NCI-H2107 treated with DMSO at 0.1 percent for 48 hours (cell line): ENCODE data around the gene SMARCB1.

ENCODE experiments used
- DNase-seq: peaks from one replicate; lab custom pipeline; 2025; ENCODE audit not compliant: unreplicated experiment; lab: John Stamatoyannopoulos, UW

SMARCB1 gene

DNA sequence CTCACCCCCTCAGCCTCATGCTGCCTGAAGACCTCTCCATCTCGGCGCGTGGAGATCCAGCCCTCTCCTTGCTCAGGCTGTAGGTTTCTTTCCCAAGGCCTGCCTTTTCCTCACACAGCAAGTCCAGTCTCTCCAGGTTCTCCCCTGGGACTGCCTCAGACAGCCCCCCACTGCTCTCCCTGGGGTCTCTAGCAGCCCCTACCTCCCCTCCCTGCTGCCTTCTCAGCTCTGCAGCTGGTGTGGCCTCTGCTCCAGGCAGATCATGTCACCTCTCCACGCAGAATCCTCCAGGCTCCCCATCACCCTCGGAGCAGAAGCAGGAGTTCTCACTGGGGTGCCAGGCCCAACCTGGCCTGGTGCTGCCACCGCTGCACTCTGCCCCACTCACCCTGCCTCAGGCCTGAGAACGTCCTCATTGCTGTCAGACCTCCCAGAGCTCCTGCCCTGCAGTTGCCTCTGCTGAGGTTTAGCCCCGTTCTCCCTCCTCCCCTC is 15.2 kb downstream of the SMARCB1 start:
- no peak for DNase-seq

GRCh38 chr22:23803001-23803819 is 16.4 kb downstream of the SMARCB1 start:
- no peak for DNase-seq

- DNase-seq = no peak
Observed at GRCh38 chr22:23804781-23805291, 18.1 kb downstream of the SMARCB1 start.

DNA sequence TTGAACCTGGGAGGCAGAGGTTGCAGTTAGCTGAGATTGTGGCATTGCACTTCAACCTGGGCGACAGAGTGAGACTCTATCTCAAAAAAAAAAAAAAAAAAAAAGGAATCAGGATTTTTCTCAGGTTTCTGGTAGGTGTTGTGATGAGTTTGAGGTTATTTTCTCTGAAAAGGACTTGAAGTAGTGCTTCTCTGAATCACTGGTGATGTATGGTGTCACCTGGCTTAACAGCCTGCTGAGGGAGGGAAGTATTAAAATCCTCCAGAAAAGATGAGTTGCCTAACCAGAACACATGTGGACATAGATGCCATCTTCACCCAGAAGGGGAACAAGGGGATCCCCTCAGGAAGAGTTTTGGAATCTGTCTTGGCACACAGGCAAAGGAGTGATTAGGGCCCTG is 20.1 kb downstream of the SMARCB1 start:
- DNase-seq = no peak

DNA sequence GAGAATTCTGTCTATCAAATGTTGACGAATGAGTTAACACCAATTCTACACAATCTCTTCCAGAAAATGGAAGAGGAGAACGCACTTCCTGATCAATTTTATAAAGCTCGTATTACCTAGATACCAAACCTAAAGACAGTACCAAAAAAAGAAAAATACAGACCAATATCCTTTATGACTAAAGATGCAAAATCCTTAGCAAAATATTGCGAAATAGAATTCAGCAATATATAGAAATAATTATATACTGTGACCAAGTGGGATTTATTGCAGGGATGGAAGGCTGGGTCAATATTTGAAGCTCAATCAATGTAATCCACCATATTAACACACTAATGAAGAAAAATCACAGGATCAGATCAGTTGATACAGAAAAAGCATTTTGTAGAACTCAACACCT is 25.6 kb downstream of the SMARCB1 start:
- DNase-seq = no peak

GRCh38 chr22:23815541-23816155 is 28.9 kb downstream of the SMARCB1 start:
- DNase-seq = no peak

- no peak for DNase-seq
Observed at GRCh38 chr22:23816156-23816976, 29.6 kb downstream of the SMARCB1 start.

DNA sequence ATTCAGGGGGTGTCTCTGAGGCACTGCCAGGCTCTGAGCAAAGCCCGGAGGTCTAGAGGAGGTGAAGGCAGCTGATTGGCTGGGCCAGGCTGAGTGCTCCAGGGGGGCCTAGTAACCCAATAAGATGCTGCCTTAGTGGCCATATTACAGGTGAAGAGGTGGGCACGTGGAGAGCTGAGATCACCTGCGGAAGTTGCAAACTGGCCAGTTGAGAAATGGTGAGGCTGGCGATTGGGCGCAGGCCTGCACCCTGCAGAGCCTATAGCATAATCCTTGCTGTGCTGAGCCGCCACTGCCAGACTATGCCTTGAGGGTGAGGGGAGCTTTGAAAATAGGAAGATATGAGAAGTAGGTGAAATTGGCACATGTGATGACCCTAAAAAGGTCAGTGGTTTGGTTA is 30.4 kb downstream of the SMARCB1 start:
- DNase-seq = no peak

DNA sequence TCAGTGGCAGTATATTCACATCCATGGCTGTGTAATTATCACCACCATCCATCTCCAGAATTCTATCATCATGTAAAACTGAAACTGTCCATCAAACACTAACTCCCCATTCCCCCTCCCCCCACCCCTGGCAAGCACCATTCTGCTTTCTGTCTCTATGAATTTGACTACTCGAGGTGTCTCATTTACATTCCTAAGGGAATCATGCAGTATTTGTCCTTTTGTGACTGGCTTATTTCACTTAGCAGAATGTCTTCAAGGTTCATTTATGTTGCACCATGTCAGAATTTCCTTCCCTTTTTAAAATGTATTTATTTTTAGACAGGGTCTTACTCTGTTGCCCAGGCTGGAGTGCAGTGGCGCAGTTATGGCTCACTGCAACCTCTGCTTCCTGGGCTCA is 31.8 kb downstream of the SMARCB1 start:
- no peak for DNase-seq

DNA sequence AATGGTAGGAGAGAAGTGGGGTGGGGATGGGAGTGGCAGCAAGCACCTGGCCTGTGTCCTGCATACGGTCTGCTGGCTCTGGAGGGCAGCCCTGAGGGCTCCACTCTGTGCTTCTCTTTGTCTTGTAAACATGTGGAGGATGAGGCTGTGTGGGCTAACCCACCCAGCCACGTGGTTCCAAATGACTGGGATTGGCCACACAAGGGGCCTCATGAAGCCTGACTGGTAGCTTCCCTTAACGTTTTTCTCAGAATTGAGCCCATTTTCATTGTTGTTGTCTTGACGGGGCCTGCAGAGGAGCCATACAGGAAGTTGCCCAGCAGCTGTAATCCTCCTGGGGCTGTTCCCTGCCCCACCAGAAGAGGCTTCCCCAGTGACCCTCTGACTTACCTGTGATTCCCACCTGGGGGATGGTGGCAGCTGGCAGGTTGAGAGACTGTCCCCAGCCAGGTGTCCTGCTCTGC is 34.0 kb downstream of the SMARCB1 start:
- no peak for DNase-seq

DNA sequence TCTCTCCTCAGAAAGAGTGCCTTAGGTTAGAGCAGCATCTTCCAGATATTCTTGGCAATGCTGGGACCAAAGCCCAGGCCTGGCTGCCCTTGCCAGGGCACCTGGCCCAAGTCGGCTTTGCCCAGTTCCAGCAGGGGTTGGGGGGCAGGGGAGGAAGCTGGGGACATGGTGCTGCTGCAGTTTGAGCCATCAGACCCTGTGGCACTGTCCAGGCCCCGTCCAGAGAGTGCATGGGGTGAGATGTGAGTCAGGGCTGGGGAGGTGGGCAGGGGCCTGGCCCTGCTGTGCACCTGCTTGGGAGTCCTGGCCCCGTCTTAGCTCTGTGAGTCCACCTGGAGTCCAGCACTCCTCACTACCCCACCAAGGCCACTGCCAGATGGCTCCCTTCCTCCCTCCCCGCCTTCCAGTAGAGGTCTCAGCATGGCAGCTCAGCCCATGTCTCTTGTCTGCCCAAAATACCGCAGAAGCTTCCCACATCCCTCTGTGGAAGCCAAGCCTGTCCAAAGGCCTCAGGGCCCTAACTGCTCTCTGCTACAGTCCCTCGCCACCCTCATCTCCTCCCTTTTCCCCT is 35.4 kb downstream of the SMARCB1 start:
- no peak for DNase-seq

DNA sequence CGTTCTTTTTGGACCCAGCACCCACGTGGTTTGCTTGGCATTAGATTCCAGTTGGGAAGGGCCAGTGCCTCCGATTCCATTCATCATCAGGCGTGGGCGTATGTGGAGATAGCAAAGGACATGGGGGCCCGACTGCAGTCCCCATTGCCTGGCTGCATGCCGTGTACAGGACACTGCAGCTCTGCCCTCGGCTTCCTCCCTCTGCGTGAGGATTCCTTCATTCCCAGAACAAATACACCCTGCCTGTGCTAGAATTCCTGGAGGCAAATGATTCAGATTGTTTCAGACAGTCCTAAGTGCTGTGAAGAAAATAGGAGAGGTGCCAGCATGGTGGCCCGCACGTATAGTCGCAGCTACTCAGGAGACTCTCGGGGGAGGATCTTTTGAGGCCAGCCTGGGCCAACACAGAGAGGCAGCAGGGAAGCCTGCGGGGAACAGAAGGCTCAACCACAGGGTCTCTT is 36.6 kb downstream of the SMARCB1 start:
- no peak for DNase-seq

DNA sequence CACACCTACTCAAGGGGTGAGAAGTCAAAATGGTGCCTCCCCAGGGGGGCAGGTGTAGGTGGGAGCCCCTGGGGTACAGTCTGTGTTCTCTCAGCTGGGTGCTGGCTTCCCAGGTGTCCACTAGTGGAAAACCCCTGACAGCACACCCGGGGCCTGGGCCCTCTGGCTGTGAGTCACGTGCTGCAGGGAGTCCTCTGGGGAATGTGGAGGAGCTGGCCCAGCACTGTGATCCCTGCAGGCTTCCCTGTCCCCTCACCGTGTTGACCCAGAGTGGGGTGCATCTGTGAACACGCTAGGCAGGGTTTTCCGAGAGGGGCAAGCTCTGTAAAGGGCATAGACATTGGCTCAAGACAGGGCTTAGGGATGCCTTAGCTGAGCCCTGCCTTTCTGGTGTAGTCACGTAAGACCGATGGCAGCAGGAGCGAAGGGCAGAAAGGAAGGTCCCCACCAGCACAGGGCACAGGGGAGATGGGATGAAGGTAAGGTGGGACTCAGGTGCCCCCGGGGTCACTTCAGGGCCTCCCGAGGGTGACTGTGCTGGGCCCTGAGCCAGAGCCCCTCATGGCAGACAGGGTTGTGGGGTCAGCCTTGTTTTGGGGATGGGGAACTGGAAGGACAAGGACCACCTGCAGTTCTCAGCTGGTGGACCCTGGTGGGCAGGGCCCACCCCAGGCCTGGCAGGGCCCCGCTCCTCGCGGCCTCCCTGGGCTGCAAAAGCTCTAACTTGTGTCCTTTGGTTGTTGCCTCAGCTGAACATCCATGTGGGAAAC is 37.9 kb downstream of the SMARCB1 start:
- no peak for DNase-seq

DNA sequence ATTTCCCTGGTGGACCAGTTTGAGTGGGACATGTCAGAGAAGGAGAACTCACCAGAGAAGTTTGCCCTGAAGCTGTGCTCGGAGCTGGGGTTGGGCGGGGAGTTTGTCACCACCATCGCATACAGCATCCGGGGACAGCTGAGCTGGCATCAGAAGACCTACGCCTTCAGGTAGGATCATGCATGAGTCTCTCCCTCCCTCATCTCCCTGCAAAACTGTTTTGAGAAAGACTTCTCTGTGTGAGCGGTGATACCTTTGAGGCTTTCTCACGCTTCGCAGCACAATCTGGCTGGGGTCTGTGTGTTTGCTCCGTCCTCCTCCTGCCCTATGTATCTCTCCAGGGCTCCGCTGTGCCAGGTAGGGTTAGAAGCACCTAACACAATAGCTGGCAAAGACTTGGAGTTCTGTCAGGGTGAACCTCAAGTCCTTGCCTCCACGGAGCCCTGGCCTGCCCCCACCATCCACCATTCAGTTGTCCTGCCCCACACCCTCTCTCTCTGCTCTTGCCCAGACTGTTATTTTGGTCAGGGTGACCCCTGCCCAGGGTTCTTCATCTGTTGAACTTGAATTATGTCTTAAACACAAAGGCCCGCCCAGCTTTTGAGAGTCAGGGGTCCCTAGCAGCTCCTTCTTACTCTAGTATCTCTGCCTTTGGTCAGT is 38.6 kb downstream of the SMARCB1 start:
- DNase-seq = no peak

DNA sequence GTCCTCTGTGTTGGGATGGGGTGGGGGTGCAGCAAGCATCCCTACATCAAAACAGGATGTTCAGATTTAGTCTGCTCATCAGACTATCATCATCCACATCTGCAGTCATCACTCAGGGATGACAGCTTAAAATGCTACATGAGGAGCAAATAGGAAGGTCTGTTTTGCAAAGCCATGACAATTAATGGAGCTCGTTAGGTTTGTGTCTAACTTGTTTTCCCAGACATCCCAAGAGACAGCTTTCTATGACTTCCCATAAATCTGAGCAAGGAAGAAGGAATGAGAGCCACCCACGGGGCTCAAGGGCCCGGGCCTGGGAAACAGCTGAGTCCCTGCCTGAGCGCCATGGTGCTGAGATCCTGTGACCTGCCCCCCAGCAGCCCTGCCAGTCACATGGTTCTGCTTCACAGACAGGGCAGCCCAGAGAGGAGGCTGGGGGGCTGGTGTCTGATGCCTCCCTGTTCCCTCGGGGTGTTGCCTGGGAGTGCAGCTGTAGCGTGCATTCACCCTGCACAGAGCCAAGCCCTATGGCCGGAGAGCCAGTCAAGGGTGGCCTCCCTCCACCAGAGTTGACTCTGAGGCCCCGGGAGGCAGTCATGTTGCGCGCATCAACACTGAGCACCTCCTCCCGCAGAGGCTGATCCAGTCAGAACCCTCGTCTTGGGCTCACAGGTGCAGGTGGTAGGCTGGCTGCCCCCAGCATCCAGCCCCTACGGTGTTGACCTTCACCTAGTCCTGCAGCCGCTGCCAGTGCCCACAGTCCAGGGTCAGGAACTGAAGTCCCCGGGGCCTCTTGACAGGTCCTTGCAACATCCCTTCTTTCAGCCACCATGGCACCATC is 40.0 kb downstream of the SMARCB1 start:
- no peak for DNase-seq

GRCh38 chr22:23827351-23827995 is 40.7 kb downstream of the SMARCB1 start:
- DNase-seq = no peak

DNA sequence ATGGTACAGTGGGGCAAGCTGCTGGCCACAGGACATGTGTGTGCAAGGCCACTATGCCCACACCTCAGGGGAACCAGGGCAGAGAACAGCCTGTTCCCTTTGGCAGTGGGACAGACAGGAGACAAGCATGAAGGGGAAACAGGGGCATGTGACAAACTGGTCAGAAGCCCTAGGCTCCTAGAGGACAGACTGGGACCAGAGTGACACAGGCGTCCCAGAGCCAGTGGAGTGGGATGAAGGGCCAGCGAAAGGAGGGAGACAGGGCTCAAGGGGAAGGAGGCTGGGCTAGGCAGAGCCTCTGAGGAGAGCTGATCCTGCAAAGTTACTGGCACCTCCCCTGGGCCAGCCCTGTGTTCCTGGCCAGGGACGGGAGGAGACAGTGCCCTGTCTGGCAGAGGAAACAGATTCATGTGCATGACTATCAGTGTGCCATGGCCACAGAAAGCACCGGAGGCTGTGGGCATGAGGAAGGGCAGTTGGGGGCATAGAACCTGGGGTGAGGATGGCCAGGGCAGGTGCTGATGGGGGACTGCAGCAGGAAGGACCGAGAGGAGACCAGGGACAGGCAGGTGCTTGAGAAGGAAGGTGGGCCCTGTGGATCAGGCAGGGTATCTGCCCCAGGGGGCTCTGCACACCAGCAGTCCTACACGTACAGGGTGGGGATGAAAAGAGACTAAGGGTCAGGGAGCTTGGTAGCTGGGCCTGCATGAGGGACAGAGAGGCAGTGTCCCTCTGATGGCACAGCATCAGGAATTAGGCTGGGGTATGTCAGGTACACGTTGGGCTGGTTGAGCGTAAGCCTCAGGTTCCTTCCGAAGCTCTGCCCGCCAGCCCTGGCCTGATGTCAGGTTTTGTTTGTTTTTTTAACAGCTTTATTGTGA is 42.3 kb downstream of the SMARCB1 start:
- no peak for DNase-seq
